ENCODE measurements around the gene SPSB3. TPM values are rescaled to one million over a fixed set of nuclear protein-coding genes. Genes with fewer than 3 reads are reported as not detected.

Gene SPSB3
- total and polyA plus RNA-seq, 4 donors: 27.7 to 60.5 (median 37.8) TPM

DNA sequence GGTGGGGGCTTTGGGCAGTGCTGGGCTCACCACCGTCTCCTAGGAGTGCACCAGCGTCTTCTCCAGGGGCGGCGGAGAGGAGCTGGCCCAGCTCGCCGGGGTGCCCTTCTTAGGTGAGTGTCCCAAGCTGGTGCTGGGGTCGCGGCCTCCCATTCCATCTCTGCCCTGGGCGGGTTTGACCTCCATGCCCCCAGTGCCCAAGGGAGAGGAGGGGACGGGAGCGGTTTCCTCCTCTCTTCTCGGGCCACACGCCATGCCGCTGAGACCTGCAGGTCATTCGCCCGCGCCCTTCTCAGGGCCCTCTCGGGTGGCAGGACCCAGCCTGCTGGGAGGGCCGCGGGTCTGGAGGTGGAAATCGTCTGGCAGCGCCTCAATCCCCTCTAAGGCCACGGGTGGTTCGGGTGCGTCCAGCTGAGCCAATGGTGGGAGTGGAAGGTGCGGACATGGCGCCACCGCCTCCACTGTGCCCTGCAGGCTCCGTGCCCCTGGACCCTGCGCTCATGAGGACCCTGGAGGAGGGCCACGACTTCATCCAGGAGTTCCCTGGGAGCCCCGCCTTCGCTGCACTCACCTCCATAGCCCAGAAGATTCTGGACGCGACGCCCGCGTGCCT lies 5.8 kb upstream of the SPSB3 start:
- H3K4me3 ChIP-seq (ENCODE audit: low read depth in 1 of 3, low read length in 3 of 3): no peak overlapping the region
- H3K4me1 ChIP-seq (ENCODE audit: control insufficient read depth in 4 of 4, insufficient read depth in 4 of 4, low read length in 3 of 4): peaks cover 13 to 74% (median 49%) of the 10 kb centered on the region in 4 donors
- H3K9ac ChIP-seq (ENCODE audit: low read depth in 1 of 2, low read length in 2 of 2): no peak overlapping the region
- H3K27ac ChIP-seq (ENCODE audit: low read depth in 1 of 2, low read length in 2 of 2): no peak overlapping the region
- no peak for DNase-seq (ENCODE audit: low spot score)
- TF ChIP-seq RXRA (IDR thresholded peaks at IDR 0.05): peak in 1 of 2 donors; percentile 47
- no peak for TF ChIP-seq SP1 (IDR thresholded peaks at IDR 0.05)
- TF ChIP-seq, protein P1, sequence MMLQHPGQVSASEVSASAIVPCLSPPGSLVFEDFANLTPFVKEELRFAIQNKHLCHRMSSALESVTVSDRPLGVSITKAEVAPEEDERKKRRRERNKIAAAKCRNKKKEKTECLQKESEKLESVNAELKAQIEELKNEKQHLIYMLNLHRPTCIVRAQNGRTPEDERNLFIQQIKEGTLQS (IDR thresholded peaks at IDR 0.05): no peak
- 78% methylated on average over 38 of the region's 38 CpGs for WGBS
- H3K9me3 ChIP-seq (ENCODE audit: control insufficient read depth in 4 of 4, low read length in 3 of 4): no peaks in the 10 kb centered on the region
- peaks cover 0 to 34% (median 5%) of the 10 kb centered on the region in 4 donors for H3K36me3 ChIP-seq (ENCODE audit: control insufficient read depth in 4 of 4, insufficient read depth in 3 of 4, low read depth in 1 of 4, low read length in 3 of 4)
- H3K27me3 ChIP-seq (ENCODE audit: control insufficient read depth in 4 of 4, insufficient read depth in 4 of 4, low read length in 3 of 4): no peaks in the 10 kb centered on the region

DNA sequence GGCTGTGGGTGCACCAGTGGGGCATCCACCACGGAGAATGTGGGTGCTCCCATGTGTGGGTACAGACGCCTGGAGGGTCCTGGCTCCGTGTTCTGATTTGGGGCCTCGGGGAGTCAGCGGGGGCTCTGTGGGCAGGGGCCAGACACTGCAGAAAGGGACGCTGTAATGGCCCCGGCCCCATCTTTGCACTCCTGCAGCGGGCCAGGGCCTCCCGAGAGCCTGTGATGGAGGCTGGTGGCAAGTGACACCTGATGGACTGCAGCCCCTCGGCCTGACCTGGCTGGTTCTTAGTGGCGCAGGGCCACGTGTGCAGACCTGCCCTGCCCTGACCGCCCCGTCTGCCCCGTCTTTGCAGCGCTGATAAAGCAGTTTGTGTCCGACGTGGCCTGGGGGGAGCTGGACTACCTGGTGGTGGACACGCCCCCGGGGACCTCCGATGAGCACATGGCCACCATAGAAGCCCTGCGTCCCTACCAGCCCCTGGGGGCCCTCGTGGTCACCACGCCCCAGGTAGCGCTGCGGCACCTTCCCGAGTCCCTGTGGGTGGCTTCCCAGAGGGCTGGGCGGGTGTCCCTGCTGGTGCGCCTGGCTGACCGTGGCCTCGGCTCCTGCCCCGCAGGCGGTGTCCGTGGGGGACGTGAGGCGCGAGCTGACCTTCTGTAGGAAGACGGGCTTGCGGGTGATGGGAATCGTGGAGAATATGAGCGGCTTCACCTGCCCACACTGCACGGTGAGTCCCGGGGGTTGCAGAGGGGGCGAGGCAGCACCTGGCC lies 5.1 kb upstream of the SPSB3 start:
- 92% methylated on average over 44 of the region's 44 CpGs for WGBS
- H3K27me3 ChIP-seq (ENCODE audit: control insufficient read depth in 4 of 4, insufficient read depth in 4 of 4, low read length in 3 of 4): no peaks in the 10 kb centered on the region
- TF ChIP-seq HNF4A (conservative IDR thresholded peaks at IDR 0.05) (no peak), MAX (IDR thresholded peaks at IDR 0.05) (no peak), RXRA (IDR thresholded peaks at IDR 0.05) (no peak), EGR1 (IDR thresholded peaks at IDR 0.05; ENCODE audit: low read depth in 2 of 2) (no peak), RAD21 (IDR thresholded peaks at IDR 0.05) (no peak), JUND (IDR thresholded peaks at IDR 0.05) (no peak), NR2F2 (IDR thresholded peaks at IDR 0.05) (no peak), FOXA1 (IDR thresholded peaks at IDR 0.05) (no peak), ZBTB33 (IDR thresholded peaks at IDR 0.05) (no peak), SP1 (IDR thresholded peaks at IDR 0.05) (no peak), FOXA2 (IDR thresholded peaks at IDR 0.05) (no peak), HNF4G (IDR thresholded peaks at IDR 0.05) (no peak), TAF1 (conservative IDR thresholded peaks at IDR 0.05) (no peak)
- TF ChIP-seq, protein P1 (IDR thresholded peaks at IDR 0.05): no peak
- TF ChIP-seq, protein P2, sequence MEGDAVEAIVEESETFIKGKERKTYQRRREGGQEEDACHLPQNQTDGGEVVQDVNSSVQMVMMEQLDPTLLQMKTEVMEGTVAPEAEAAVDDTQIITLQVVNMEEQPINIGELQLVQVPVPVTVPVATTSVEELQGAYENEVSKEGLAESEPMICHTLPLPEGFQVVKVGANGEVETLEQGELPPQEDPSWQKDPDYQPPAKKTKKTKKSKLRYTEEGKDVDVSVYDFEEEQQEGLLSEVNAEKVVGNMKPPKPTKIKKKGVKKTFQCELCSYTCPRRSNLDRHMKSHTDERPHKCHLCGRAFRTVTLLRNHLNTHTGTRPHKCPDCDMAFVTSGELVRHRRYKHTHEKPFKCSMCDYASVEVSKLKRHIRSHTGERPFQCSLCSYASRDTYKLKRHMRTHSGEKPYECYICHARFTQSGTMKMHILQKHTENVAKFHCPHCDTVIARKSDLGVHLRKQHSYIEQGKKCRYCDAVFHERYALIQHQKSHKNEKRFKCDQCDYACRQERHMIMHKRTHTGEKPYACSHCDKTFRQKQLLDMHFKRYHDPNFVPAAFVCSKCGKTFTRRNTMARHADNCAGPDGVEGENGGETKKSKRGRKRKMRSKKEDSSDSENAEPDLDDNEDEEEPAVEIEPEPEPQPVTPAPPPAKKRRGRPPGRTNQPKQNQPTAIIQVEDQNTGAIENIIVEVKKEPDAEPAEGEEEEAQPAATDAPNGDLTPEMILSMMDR (IDR thresholded peaks at IDR 0.05; ENCODE audit: low read depth, low read length, missing input control): no peak
- H3K36me3 ChIP-seq (ENCODE audit: control insufficient read depth in 4 of 4, insufficient read depth in 3 of 4, low read depth in 1 of 4, low read length in 3 of 4): peaks cover 0 to 34% (median 5%) of the 10 kb centered on the region in 4 donors
- H3K27ac ChIP-seq (ENCODE audit: low read depth in 1 of 2, low read length in 2 of 2): no peak overlapping the region
- DNase-seq (ENCODE audit: low spot score): no peak
- H3K9ac ChIP-seq (ENCODE audit: low read depth in 1 of 2, low read length in 2 of 2): no peak overlapping the region
- no peak overlapping the region for H3K4me3 ChIP-seq (ENCODE audit: low read depth in 1 of 3, low read length in 3 of 3)
- H3K4me1 ChIP-seq (ENCODE audit: control insufficient read depth in 4 of 4, insufficient read depth in 4 of 4, low read length in 3 of 4): peaks cover 7 to 67% (median 46%) of the 10 kb centered on the region in 4 donors
- no peaks in the 10 kb centered on the region for H3K9me3 ChIP-seq (ENCODE audit: control insufficient read depth in 4 of 4, low read length in 3 of 4)

Data from liver (tissue), 9 donors.